AG09309 (cell line): ENCODE data around the gene LGR6.

Experiments used
- DNase-seq: peaks from one replicate; pipeline ENCODE4 v3.0.0-alpha.2; 2010; ENCODE audit warnings: low read depth
- H3K4me3 ChIP-seq: 2 replicates; pipeline ENCODE4 v1.5.1; 2011; ENCODE audit warnings: mild to moderate bottlenecking, low read depth, low read length, moderate library complexity; ENCODE audit not compliant: control insufficient read depth
- TF ChIP-seq, protein P1 (sequence below): IDR thresholded peaks from 2 replicates; pipeline ENCODE4 v1.5.1; 2011; ENCODE audit warnings: mild to moderate bottlenecking, low read depth, low read length, inconsistent platforms; ENCODE audit not compliant: insufficient read depth, control insufficient read depth; ENCODE audit errors: missing control alignments

Gene LGR6

GRCh38 chr1:202221911-202222909 lies 28.6 kb downstream of the LGR6 start:
- TF ChIP-seq, protein P1, sequence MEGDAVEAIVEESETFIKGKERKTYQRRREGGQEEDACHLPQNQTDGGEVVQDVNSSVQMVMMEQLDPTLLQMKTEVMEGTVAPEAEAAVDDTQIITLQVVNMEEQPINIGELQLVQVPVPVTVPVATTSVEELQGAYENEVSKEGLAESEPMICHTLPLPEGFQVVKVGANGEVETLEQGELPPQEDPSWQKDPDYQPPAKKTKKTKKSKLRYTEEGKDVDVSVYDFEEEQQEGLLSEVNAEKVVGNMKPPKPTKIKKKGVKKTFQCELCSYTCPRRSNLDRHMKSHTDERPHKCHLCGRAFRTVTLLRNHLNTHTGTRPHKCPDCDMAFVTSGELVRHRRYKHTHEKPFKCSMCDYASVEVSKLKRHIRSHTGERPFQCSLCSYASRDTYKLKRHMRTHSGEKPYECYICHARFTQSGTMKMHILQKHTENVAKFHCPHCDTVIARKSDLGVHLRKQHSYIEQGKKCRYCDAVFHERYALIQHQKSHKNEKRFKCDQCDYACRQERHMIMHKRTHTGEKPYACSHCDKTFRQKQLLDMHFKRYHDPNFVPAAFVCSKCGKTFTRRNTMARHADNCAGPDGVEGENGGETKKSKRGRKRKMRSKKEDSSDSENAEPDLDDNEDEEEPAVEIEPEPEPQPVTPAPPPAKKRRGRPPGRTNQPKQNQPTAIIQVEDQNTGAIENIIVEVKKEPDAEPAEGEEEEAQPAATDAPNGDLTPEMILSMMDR: no peak
- DNase-seq: no peak
- H3K4me3 ChIP-seq: no peak overlapping the region

GRCh38 chr1:202223121-202223860 lies 29.7 kb downstream of the LGR6 start:
- DNase-seq: no peak
- TF ChIP-seq, protein P1: no peak
- no peak overlapping the region for H3K4me3 ChIP-seq

GRCh38 chr1:202224453-202224852 lies 30.9 kb downstream of the LGR6 start:
- no peak for DNase-seq
- TF ChIP-seq, protein P1: no peak
- no peak overlapping the region for H3K4me3 ChIP-seq

DNA sequence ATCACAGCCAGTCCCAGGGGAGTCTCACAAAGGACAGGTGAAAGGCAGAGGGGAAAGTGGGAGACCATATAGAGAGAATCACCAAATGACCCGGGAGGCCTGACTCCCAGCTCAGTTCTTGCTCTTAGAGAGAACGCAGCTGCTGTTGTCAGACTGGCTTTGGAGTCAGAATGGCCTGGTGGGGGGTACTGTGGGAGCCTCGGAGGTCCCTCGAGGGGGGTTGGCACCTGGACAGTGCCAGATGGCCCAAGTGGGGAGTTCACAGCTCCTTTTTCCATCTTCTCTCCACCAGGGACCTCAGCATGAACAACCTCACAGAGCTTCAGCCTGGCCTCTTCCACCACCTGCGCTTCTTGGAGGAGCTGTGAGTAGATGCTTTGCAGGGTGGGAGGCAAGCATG lies 31.5 kb downstream of the LGR6 start:
- TF ChIP-seq, protein P1: no peak
- H3K4me3 ChIP-seq: no peak overlapping the region
- DNase-seq: no peak

GRCh38 chr1:202227053-202227672 lies 33.6 kb downstream of the LGR6 start:
- TF ChIP-seq, protein P1: no peak
- no peak overlapping the region for H3K4me3 ChIP-seq
- DNase-seq: no peak

GRCh38 chr1:202227997-202228401 lies 34.4 kb downstream of the LGR6 start:
- H3K4me3 ChIP-seq: no peak overlapping the region
- no peak for DNase-seq
- TF ChIP-seq, protein P1: no peak
